Gastrocnemius medialis (tissue), 4 donors: Measurements from ENCODE around the gene TMEM255B. TPM values are rescaled to one million over a fixed set of nuclear protein-coding genes. Genes with fewer than 3 reads are reported as not detected.
"Not testable (repeated sequence)": the region's sequence is repeated elsewhere in the genome, so short reads cannot be mapped to it uniquely, and the experiment has no call there.

Experiments
- ATAC-seq, 2 donors: fragments of 150-250 bp; one replicate each; pipeline ENCODE4 v1.9.1; 2016
- DNase-seq, 2 donors: peaks; one replicate each; pipeline ENCODE4 v3.0.0-alpha.2; 2019
- H3K27ac ChIP-seq, 4 donors: fragments of 200-600 bp; sonication (generic); 1 replicate in 1 of 4; 2 replicates in 3 of 4; pipeline ENCODE4 v1.5.1; 2016 to 2018; ENCODE audit warnings: mild to moderate bottlenecking in 2 of 4, moderate library complexity in 1 of 4
- H3K27me3 ChIP-seq, 3 donors: fragments of 200-600 bp; sonication (generic) in 2 of 3; 1 replicate in 1 of 3; 2 replicates in 2 of 3; pipeline versions ENCODE4 v1.5.1 to v1.6.0; 2016 to 2019; ENCODE audit warnings: mild to moderate bottlenecking in 1 of 3, moderate library complexity in 1 of 3
- H3K36me3 ChIP-seq, 2 donors: fragments of 200-600 bp; sonication (generic) in 1 of 2; one replicate each; pipeline ENCODE4 v1.5.1; 2017 to 2018
- H3K4me1 ChIP-seq, 2 donors: fragments of 200-600 bp; sonication (generic) in 1 of 2; one replicate each; pipeline ENCODE4 v1.5.1; 2016 to 2017; ENCODE audit warnings: mild to moderate bottlenecking in 2 of 2
- H3K4me3 ChIP-seq, 4 donors: fragments of 200-600 bp; sonication (generic) in 3 of 4; 1 replicate in 1 of 4; 2 replicates in 3 of 4; pipeline ENCODE4 v1.5.1; 2016 to 2019; ENCODE audit warnings: mild to moderate bottlenecking in 2 of 4
- H3K9me3 ChIP-seq, 3 donors: fragments of 200-600 bp; sonication (generic) in 2 of 3; 1 replicate in 1 of 3; 2 replicates in 2 of 3; pipeline ENCODE4 v1.5.1; 2016 to 2019
- POLR2A ChIP-seq, 2 donors: fragments of 450-650 bp; IDR thresholded peaks; one replicate each; pipeline ENCODE4 v1.6.1; 2017; ENCODE audit warnings: antibody characterized with exemption in 2 of 2, mild to moderate bottlenecking in 2 of 2, moderate library complexity in 2 of 2
- in situ Hi-C, 4 donors: fragments of 200-750 bp; cut with MboI; loops; one replicate each; pipeline versions ENCODE4 v1.15.0 to v1.8.0; 2017; ENCODE audit warnings: low sequenced_read_pairs in 4 of 4
- intact Hi-C: fragments of 100-400 bp; cut with DNase I; formaldehyde crosslinking; loops from one replicate; pipeline ENCODE4 v1.15.1; 2023; ENCODE audit warnings: low total_unique reads
- total RNA-seq, 4 donors: library from RNA; depleted of rRNA; stranded (reverse); fragments of >200 nt; gene quantifications; one replicate each; pipeline versions ENCODE4 v1.1.0 to v1.2.3, GENCODE V29; 2016
- TF ChIP-seq, protein P1 (sequence below), 5 experiments: fragments of 450-650 bp in 3 of 5; fragments of 200-600 bp in 2 of 5; sonication (generic) in 2 of 5; IDR thresholded peaks in 4 of 5; conservative IDR thresholded peaks in 1 of 5; 1 replicate in 4 of 5; 2 replicates in 1 of 5; pipeline ENCODE4 v1.5.1; 2016 to 2019; ENCODE audit warnings: antibody characterized with exemption in 5 of 5, mild to moderate bottlenecking in 3 of 5, moderate library complexity in 3 of 5

Gene TMEM255B
- total RNA-seq, 4 donors from 2014 or later, result 0.36 to 1.8 (median 0.59) TPM

DNA sequence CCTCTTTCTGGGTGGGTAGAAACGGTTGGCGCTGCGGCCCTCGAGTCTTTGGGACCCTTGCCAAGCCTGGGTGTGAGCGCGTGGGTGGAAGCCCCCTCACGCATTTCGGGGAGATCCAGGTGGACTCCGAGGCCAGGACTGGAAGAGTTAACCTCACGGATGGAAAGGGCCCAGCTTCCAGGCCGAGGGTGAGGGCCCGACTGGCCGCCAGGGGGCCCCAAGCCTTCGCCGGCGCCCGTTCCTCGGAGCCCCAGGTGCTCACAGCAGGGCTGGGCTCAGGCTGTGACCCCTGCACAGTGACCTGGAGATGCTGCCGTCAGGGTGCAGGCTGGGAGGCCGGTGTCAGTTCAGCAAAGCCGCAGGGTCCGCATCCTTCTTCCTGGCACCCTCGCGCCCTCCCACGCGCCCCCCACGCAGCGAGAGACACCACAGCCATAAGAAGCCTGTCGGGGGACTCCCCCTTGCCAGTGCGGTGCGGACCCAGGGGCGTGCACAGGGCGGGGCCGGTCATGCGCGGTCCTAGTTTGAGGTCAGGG, 34.2 kb upstream of the TMEM255B start:
- Histone ChIP-seq H3K4me3 (peak overlapping the region; percentile 56 to 74 (median 61)), H3K27me3 (peaks cover 0 to 6% (median 4%) of the 10 kb centered on the region in 3 donors), H3K4me1 (peaks cover 4 to 8% of the 10 kb centered on the region in 2 donors), H3K36me3 (no peaks in the 10 kb centered on the region), H3K27ac (peak overlapping the region; percentile 78 to 90 (median 84)), H3K9me3 (no peaks in the 10 kb centered on the region)
- TF ChIP-seq POLR2A (IDR thresholded peaks at IDR 0.05), result no peak
- TF ChIP-seq, protein P1, sequence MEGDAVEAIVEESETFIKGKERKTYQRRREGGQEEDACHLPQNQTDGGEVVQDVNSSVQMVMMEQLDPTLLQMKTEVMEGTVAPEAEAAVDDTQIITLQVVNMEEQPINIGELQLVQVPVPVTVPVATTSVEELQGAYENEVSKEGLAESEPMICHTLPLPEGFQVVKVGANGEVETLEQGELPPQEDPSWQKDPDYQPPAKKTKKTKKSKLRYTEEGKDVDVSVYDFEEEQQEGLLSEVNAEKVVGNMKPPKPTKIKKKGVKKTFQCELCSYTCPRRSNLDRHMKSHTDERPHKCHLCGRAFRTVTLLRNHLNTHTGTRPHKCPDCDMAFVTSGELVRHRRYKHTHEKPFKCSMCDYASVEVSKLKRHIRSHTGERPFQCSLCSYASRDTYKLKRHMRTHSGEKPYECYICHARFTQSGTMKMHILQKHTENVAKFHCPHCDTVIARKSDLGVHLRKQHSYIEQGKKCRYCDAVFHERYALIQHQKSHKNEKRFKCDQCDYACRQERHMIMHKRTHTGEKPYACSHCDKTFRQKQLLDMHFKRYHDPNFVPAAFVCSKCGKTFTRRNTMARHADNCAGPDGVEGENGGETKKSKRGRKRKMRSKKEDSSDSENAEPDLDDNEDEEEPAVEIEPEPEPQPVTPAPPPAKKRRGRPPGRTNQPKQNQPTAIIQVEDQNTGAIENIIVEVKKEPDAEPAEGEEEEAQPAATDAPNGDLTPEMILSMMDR (IDR thresholded peaks at IDR 0.05 in 4 of 5, conservative IDR thresholded peaks at IDR 0.05 in 1 of 5), result peak; percentile 62 to 90 (median 80)
- intact Hi-C loops, result no loop called here
- ATAC-seq (peak; percentile 77 to 87), DNase-seq (peak; percentile 55 to 60)
- in situ Hi-C loops, result no loop called here

DNA sequence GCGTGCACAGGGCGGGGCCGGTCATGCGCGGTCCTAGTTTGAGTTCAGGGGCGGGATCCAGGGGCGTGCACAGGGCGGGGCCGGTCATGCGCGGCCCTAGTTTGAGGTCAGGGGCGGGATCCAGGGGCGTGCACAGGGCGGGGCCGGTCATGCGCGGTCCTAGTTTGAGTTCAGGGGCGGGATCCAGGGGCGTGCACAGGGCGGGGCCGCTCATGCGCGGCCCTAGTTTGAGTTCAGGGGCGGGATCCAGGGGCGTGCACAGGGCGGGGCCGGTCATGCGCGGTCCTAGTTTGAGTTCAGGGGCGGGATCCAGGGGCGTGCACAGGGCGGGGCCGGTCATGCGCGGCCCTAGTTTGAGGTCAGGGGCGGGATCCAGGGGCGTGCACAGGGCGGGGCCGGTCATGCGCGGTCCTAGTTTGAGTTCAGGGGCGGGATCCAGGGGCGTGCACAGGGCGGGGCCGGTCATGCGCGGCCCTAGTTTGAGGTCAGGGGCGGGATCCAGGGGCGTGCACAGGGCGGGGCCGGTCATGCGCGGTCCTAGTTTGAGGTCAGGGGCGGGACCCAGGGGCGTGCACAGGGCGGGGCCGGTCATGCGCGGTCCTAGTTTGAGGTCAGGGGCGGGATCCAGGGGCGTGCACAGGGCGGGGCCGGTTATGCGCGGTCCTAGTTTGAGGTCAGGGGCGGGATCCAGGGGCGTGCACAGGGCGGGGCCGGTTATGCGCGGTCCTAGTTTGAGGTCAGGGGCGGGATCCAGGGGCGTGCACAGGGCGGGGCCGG, 33.5 kb upstream of the TMEM255B start:
- intact Hi-C loops, H3K9me3 ChIP-seq, H3K36me3 ChIP-seq, in situ Hi-C loops, ATAC-seq, H3K4me1 ChIP-seq: not testable (repeated sequence)
- Histone ChIP-seq H3K4me3 (peak overlapping the region in 3 of 4 donors; percentile 57 to 74 (median 65)), H3K27me3 (peaks cover 1 to 13% (median 8%) of the 10 kb centered on the region in 3 donors), H3K27ac (peak overlapping the region; percentile 78 to 90 (median 84))
- DNase-seq, result peak; percentile 32 to 57

DNA sequence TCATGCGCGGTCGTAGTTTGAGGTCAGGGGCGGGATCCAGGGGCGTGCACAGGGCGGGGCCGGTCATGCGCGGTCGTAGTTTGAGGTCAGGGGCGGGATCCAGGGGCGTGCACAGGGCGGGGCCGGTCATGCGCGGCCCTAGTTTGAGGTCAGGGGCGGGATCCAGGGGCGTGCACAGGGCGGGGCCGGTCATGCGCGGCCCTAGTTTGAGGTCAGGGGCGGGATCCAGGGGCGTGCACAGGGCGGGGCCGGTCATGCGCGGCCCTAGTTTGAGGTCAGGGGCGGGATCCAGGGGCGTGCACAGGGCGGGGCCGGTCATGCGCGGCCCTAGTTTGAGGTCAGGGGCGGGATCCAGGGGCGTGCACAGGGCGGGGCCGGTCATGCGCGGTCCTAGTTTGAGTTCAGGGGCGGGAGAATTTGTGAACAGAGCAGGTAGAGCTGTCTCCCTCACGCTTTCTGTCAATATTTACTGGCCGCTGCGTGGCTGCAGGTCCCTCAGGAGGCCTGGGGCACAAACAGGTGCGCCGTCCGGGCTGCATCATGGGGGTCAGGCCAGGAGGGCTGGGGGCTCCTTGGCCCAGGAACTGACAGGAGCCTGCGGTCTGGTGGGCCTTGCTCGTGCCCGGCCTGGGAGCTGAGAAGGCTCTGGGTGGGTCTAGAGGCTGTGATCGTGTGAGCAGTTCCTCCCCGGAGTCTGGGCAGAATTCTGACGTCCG, 32.8 kb upstream of the TMEM255B start:
- ATAC-seq, result peak; percentile 36
- Histone ChIP-seq H3K27ac (peak overlapping the region; percentile 82 to 89 (median 84)), H3K4me3 (peak overlapping the region in 3 of 4 donors; percentile 40 to 50 (median 43)), H3K27me3 (peaks cover 4 to 20% (median 15%) of the 10 kb centered on the region in 3 donors)
- H3K36me3 ChIP-seq, DNase-seq, in situ Hi-C loops, intact Hi-C loops, H3K9me3 ChIP-seq, H3K4me1 ChIP-seq: not testable (repeated sequence)

DNA sequence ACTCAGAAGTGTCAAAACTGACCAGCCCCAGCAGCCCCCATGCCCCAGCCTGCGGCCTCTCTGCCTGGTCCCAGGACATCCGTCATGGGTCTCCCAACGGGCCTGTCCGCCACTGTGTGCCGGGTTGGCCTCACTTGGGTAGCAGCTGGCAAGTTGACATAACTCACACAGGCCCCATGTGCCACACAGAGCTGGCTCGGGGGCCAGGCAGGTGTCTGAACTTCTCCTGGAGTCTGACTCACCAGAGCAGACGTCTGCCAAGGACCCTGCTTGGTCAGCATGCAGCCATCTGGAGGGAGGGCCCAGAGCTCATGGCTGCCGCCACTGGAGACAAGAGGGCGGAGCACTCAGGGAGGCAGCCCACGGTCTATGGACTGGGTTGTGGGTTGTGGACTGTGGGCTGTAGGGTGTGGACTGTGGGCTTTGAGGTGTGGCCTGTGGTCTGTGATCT, 32.0 kb upstream of the TMEM255B start:
- ATAC-seq, result peak in 1 of 2 donors; percentile 32
- no peaks in the 10 kb centered on the region for H3K9me3 ChIP-seq
- TF ChIP-seq, protein P1 (IDR thresholded peaks at IDR 0.05 in 4 of 5, conservative IDR thresholded peaks at IDR 0.05 in 1 of 5), result no peak
- TF ChIP-seq POLR2A (IDR thresholded peaks at IDR 0.05), result no peak
- H3K27me3 ChIP-seq, result peaks cover 4 to 23% (median 15%) of the 10 kb centered on the region in 3 donors
- peaks cover 4 to 8% of the 10 kb centered on the region in 2 donors for H3K4me1 ChIP-seq
- H3K27ac ChIP-seq, result peak overlapping the region in 3 of 4 donors; percentile 82 to 89 (median 83)
- H3K4me3 ChIP-seq, result peak overlapping the region in 2 of 4 donors; percentile 40 to 50
- intact Hi-C loops (no loop called here), in situ Hi-C loops (no loop called here)
- peak in 1 of 2 donors; percentile 37 for DNase-seq
- H3K36me3 ChIP-seq, result no peaks in the 10 kb centered on the region

DNA sequence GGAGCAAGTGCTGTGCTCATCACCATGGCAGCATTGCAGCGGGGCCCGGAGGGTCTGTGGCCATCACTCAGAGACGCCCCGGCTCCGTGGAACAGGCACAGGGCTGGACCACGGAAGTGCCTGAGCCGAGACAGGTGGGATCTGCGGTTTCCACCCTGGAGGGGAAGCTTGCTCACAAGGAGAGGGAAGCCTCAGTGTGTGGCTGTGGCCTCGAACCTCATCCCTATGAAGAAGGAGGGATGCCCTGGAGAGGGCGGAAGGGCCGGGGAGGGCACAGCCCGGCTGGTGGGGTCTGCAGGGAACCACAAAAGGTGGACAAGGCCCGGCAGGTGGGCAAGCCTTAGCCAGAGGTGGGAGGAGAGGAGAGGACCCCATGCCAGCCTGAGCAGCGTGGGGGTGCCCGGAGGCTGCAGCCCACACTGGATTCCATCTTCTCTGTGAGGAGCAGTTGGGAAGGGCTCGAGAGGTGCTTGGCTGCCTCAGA, 30.4 kb upstream of the TMEM255B start:
- in situ Hi-C loops (no loop called here), intact Hi-C loops (no loop called here)
- Histone ChIP-seq H3K4me1 (peaks cover 4 to 8% of the 10 kb centered on the region in 2 donors), H3K27me3 (peaks cover 4 to 23% (median 15%) of the 10 kb centered on the region in 3 donors), H3K27ac (no peak overlapping the region), H3K9me3 (no peaks in the 10 kb centered on the region), H3K4me3 (no peak overlapping the region), H3K36me3 (no peaks in the 10 kb centered on the region)
- no peak for TF ChIP-seq POLR2A (IDR thresholded peaks at IDR 0.05)
- TF ChIP-seq, protein P1 (IDR thresholded peaks at IDR 0.05 in 4 of 5, conservative IDR thresholded peaks at IDR 0.05 in 1 of 5), result no peak
- no peak for DNase-seq
- ATAC-seq, result no peak
